C4-2B (cell line): ENCODE results near the gene CDK3.
"Not testable (repeated sequence)": the region's sequence is repeated elsewhere in the genome, so short reads cannot be mapped to it uniquely, and the experiment has no call there.

Source experiments
- H3K27ac ChIP-seq: fragments of 450-650 bp; 2 replicates; pipeline ENCODE4 v1.5.1; 2017
- CTCF ChIP-seq: fragments of 450-650 bp; conservative IDR thresholded peaks from 2 replicates; pipeline ENCODE4 v1.5.1; 2017; ENCODE audit warnings: mild to moderate bottlenecking
- ZFX ChIP-seq: fragments of 450-650 bp; IDR thresholded peaks from 2 replicates; pipeline ENCODE4 v1.6.1; 2017

Gene CDK3

GRCh38 chr17:76036497-76037261 is 36.0 kb downstream of the CDK3 start:
- no peak overlapping the region for H3K27ac ChIP-seq

GRCh38 chr17:76038050-76038449 is 37.4 kb downstream of the CDK3 start:
- H3K27ac ChIP-seq, result no peak overlapping the region
- TF ChIP-seq CTCF, result no peak

More at GRCh38 chr17:76036497-76037261, 36.0 kb downstream of the CDK3 start:
- TF ChIP-seq CTCF (no peak), ZFX (no peak)

- H3K27ac ChIP-seq, result no peak overlapping the region
These were observed 38.5 kb downstream of the CDK3 start for GRCh38 chr17:76039121-76039520.

GRCh38 chr17:76040376-76040775 is 39.7 kb downstream of the CDK3 start:
- no peak overlapping the region for H3K27ac ChIP-seq
- TF ChIP-seq ZFX, result no peak
- TF ChIP-seq CTCF, result no peak

More at GRCh38 chr17:76039121-76039520, 38.5 kb downstream of the CDK3 start:
- TF ChIP-seq ZFX, result no peak
- TF ChIP-seq CTCF, result no peak

- H3K27ac ChIP-seq, result not testable (repeated sequence)
These were observed 42.2 kb downstream of the CDK3 start for GRCh38 chr17:76042868-76043267.

GRCh38 chr17:76044475-76045007 is 43.9 kb downstream of the CDK3 start:
- not testable (repeated sequence) for H3K27ac ChIP-seq

GRCh38 chr17:76046064-76046463 is 45.4 kb downstream of the CDK3 start:
- TF ChIP-seq ZFX, result no peak
- TF ChIP-seq CTCF, result no peak
- no peak overlapping the region for H3K27ac ChIP-seq

- TF ChIP-seq ZFX (no peak), CTCF (no peak)
- H3K27ac ChIP-seq, result no peak overlapping the region
These were observed 47.5 kb downstream of the CDK3 start for GRCh38 chr17:76048025-76048605.
